LNCaP clone FGC (cell line): ENCODE measurements around the gene AJAP1.

Experiments
- DNase-seq: peaks from one replicate; pipeline ENCODE4 v3.0.0-alpha.2; 2011; ENCODE audit warnings: low read depth
- H3K4me3 ChIP-seq: 2 replicates; pipeline ENCODE4 v1.5.1; 2011; ENCODE audit warnings: mild to moderate bottlenecking, low read depth, low read length, control low read depth
- CTCF ChIP-seq: IDR thresholded peaks from 2 replicates; pipeline ENCODE4 v1.5.1; 2012; ENCODE audit warnings: mild to moderate bottlenecking; ENCODE audit not compliant: control insufficient read depth, insufficient read depth; ENCODE audit errors: extremely low read depth

The AJAP1 gene

GRCh38 chr1:4689271-4689935, 35.0 kb downstream of the AJAP1 start:
- no peak for TF ChIP-seq CTCF
- no peak overlapping the region for H3K4me3 ChIP-seq
- no peak for DNase-seq

DNA sequence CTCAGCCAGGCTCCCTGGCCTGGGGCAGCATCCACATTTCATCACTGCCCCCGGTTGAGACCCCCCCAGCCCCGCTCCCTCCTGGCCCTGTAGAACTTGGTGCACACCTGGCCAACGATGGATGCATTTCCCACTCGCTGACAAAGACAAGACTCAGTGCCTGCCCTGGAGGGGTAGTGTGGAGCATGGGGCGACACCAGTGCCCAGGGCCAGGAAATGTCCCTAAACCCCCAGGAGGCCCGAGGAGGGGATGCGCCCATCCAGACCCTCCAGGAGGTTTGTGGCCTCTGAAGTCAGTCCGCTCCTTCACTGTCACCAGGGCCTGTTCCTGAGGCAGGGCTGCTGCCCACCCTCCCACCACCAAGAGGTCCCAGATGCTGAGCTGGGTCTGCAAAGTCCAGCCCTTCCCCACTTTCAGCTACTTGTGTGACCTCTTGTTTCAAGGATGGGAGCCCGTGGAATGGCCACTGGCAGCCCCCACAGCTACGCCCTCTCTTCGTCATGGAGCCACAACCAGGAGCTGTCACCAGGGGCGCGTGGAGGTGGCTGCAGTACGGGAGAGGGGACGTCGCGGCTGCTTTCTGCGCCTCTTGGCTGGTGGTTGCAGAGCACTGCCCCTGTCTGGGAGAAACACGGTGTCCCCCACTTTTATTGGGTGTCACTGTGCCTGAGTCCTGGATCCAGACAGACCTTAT, 35.7 kb downstream of the AJAP1 start:
- no peak for DNase-seq
- TF ChIP-seq CTCF = no peak
- H3K4me3 ChIP-seq = no peak overlapping the region

GRCh38 chr1:4690951-4691675, 36.7 kb downstream of the AJAP1 start:
- no peak for DNase-seq
- no peak overlapping the region for H3K4me3 ChIP-seq
- TF ChIP-seq CTCF = no peak

DNA sequence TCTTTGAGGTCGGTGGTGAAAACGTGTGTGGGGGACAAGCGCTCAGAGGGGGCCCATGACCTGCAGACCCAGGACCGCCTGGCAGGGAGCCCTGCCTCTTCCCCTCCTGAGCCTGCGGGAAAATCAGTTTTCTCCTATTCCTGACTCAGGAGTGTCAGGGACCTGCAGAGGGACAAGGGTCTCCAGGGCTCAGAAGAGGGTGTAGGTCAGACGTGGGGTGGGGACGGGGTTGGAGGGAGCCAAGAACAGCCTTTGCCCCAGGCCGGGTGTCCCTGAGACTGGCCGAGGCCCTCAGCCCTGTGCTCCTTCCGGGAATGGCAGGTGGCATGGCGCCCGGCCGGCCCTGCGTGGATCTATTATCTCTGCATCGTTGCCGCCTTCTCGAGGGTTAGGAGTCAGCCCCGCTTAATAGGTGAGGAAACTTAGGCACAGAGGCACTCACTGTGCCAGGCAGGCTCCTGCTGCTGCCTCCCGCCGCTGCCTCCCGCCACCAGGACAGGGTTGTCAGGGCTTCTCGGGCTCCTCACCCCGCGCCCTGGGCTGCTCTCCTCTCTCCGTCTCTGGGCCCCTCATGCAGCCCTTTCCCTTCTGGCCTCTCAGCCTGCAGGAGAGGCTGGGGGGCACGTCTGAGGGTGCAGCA, 37.5 kb downstream of the AJAP1 start:
- DNase-seq = no peak
- TF ChIP-seq CTCF = no peak
- no peak overlapping the region for H3K4me3 ChIP-seq

DNA sequence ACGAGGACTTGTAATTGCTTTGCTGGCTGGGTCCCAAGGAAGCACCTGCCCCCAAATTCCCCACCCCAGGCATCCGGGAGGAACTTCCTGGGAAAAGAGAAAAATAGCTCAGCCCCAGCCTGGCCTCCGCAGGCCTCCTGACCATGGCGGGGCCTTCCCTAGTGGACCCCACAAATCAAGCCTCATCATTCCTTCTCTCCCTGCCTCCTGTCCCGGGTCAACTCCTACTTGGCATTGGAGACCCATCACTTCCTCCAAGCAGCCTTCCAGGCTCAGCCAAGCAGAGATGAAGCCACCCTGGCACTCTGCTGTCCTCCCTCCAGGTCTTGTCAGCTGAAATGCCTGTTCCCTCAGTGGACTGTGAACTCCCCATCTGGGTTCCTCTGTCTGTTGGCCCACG, 38.0 kb downstream of the AJAP1 start:
- no peak for TF ChIP-seq CTCF
- H3K4me3 ChIP-seq = no peak overlapping the region
- DNase-seq = no peak

- no peak for DNase-seq
- TF ChIP-seq CTCF = no peak
- no peak overlapping the region for H3K4me3 ChIP-seq
These were observed 38.9 kb downstream of the AJAP1 start for GRCh38 chr1:4693331-4693730.
